HepG2 (cell line): ENCODE data around the gene EPB41L1. TPM values are rescaled to one million over a fixed set of nuclear protein-coding genes. Genes with fewer than 3 reads are reported as not detected.

Experiments used
- ATAC-seq: fragments of 200-7000 bp; cut with Tn5 transposase; 3 replicates; pipeline ENCODE4 v1.9.1; 2020; ENCODE audit warnings: mild to moderate bottlenecking, moderate library complexity
- BruUV-seq: library from RNA; stranded (reverse); fragments of 400-500 nt; replicated peaks from 2 replicates; lab custom pipeline; 2021; lab: Mats Ljungman, UMichigan
- CTCF ChIA-PET: fragments of 300-600 bp; formaldehyde crosslinking; extraction: SDS; loops from one replicate; lab custom pipeline; 2021; ENCODE audit warnings: low total read pairs, inconsistent platforms, low intra/inter-chr PET ratio; lab: Yijun Ruan, JAX
- POLR2A ChIA-PET: fragments of 350-600 bp; sonication (Branson Sonifier 250); formaldehyde crosslinking; loops from one replicate; lab custom pipeline; 2020; ENCODE audit warnings: antibody characterized with exemption, inconsistent platforms; lab: Yijun Ruan, JAX
- DNase-seq: peaks from one replicate; pipeline ENCODE4 v3.0.0-alpha.2; 2015; ENCODE audit warnings: low spot score
- FAIRE-seq: peaks from 3 replicates; lab custom pipeline; 2011; peaks lifted over from hg19 to GRCh38; lab: Jason Lieb, UNC
- H2AFZ ChIP-seq: one replicate; pipeline ENCODE4 v1.6.1; 2011; ENCODE audit warnings: low read length, inconsistent platforms
- H3K27ac ChIP-seq: fragments of 300-600 bp; 3 replicates; pipeline ENCODE4 v1.8.0; 2011; ENCODE audit warnings: mixed run types, mild to moderate bottlenecking, mixed read lengths, low read length, inconsistent platforms; ENCODE audit not compliant: insufficient read depth; ENCODE audit errors: extremely low read length
- H3K27me3 ChIP-seq, 2 experiments: fragments of 200-600 bp in 1 of 2; 2 replicates in 1 of 2; 3 replicates in 1 of 2; pipeline versions ENCODE4 v1.6.0 to v1.8.0; 2011; ENCODE audit warnings: low read length in 2 of 2, mild to moderate bottlenecking in 2 of 2, moderate library complexity in 2 of 2, inconsistent platforms in 1 of 2; ENCODE audit not compliant: insufficient read depth in 2 of 2, control insufficient read depth in 1 of 2
- H3K36me3 ChIP-seq, 2 experiments: fragments of 200-600 bp in 1 of 2; replicated peaks in 1 of 2; 2 replicates in 1 of 2; 3 replicates in 1 of 2; pipeline versions ENCODE4 v1.5.1 to v1.8.0; 2011; ENCODE audit warnings: low read length in 2 of 2, inconsistent platforms in 1 of 2; ENCODE audit not compliant: insufficient read depth in 2 of 2, control insufficient read depth in 1 of 2
- H3K4me1 ChIP-seq: 2 replicates; pipeline ENCODE4 v1.5.1; 2012; ENCODE audit warnings: low read length, inconsistent platforms; ENCODE audit not compliant: insufficient read depth
- H3K4me2 ChIP-seq: 2 replicates; pipeline ENCODE4 v1.6.0; 2011; ENCODE audit warnings: low read depth, low read length, inconsistent platforms
- H3K4me3 ChIP-seq, 3 experiments: fragments of 200-600 bp in 1 of 3; sonication (generic), shearing (Covaris generic) in 1 of 3; replicated peaks in 1 of 3; 2 replicates each; pipeline ENCODE4 v1.5.1; 2011 to 2016; ENCODE audit warnings: low read length in 3 of 3, inconsistent platforms in 2 of 3, low read depth in 2 of 3, mild to moderate bottlenecking in 2 of 3, control low read depth in 1 of 3, mixed read lengths in 1 of 3; ENCODE audit not compliant: insufficient read depth in 1 of 3
- H3K79me2 ChIP-seq: one replicate; pipeline ENCODE4 v1.6.1; 2011; ENCODE audit warnings: low read length, inconsistent platforms; ENCODE audit not compliant: insufficient read depth
- H3K9ac ChIP-seq: 2 replicates; pipeline ENCODE4 v1.6.0; 2011; ENCODE audit warnings: mild to moderate bottlenecking, low read depth, low read length, inconsistent platforms; ENCODE audit not compliant: insufficient read depth
- H3K9me3 ChIP-seq: 2 replicates; pipeline ENCODE4 v1.5.1; 2012; ENCODE audit warnings: mild to moderate bottlenecking, low read length
- H4K20me1 ChIP-seq: 2 replicates; pipeline ENCODE4 v1.6.0; 2011; ENCODE audit warnings: inconsistent platforms, mild to moderate bottlenecking, low read length, moderate library complexity; ENCODE audit not compliant: insufficient read depth
- DMAP1 ChIP-seq: IDR thresholded peaks from 2 replicates; pipeline ENCODE4 v1.6.1; 2016
- HDAC6 ChIP-seq: fragments of 200-600 bp; sonication (generic); IDR thresholded peaks from 2 replicates; pipeline ENCODE4 v1.7.0; 2017; ENCODE audit warnings: mild to moderate bottlenecking, antibody characterized with exemption, low read length, low read depth
- JUND ChIP-seq: sonication (generic); formaldehyde crosslinking; IDR thresholded peaks from 2 replicates; pipeline ENCODE4 v1.8.0; 2022; ENCODE audit warnings: mild to moderate bottlenecking, missing genetic modification reagents
- REL ChIP-seq: sonication (generic); formaldehyde crosslinking; conservative IDR thresholded peaks from 2 replicates; pipeline ENCODE4 v1.8.0; 2022; ENCODE audit warnings: mild to moderate bottlenecking, missing genetic modification reagents, moderate library complexity
- RFX3 ChIP-seq: IDR thresholded peaks from 2 replicates; pipeline ENCODE4 v1.6.1; 2016; ENCODE audit warnings: missing biosample characterization, missing genetic modification reagents
- SMAD3 ChIP-seq: sonication (generic); formaldehyde crosslinking; IDR thresholded peaks from 2 replicates; pipeline ENCODE4 v1.4.0; 2020; ENCODE audit warnings: missing genetic modification reagents
- SRSF4 ChIP-seq: fragments of 200-400 bp; formaldehyde crosslinking; IDR thresholded peaks from one replicate; pipeline ENCODE4 v1.6.1; 2018; ENCODE audit warnings: mild to moderate bottlenecking, low read depth, low read length, moderate library complexity; ENCODE audit not compliant: poor library complexity, severe bottlenecking
- TFDP2 ChIP-seq: sonication (generic); formaldehyde crosslinking; IDR thresholded peaks from 2 replicates; pipeline ENCODE4 v1.4.0; 2020; ENCODE audit warnings: missing genetic modification reagents
- ZNF225 ChIP-seq: sonication (generic); formaldehyde crosslinking; IDR thresholded peaks from 2 replicates; pipeline ENCODE4 v1.4.0; 2020; ENCODE audit warnings: mild to moderate bottlenecking, missing genetic modification reagents
- ZNF331 ChIP-seq: sonication (generic); formaldehyde crosslinking; IDR thresholded peaks from 2 replicates; pipeline ENCODE4 v1.4.0; 2020; ENCODE audit warnings: missing genetic modification reagents
- ZNF468 ChIP-seq: sonication (generic); formaldehyde crosslinking; IDR thresholded peaks from 2 replicates; pipeline ENCODE4 v1.8.0; 2022; ENCODE audit warnings: mild to moderate bottlenecking, moderate library complexity, missing genetic modification reagents
- ZNF503 ChIP-seq: sonication (generic); formaldehyde crosslinking; IDR thresholded peaks from 2 replicates; pipeline ENCODE4 v1.4.0; 2020; ENCODE audit warnings: missing genetic modification reagents
- ZNF530 ChIP-seq: sonication (generic); formaldehyde crosslinking; IDR thresholded peaks from 2 replicates; pipeline ENCODE4 v1.5.0; 2020; ENCODE audit warnings: low read depth, mild to moderate bottlenecking, missing genetic modification reagents
- ZNF782 ChIP-seq: sonication (generic); formaldehyde crosslinking; IDR thresholded peaks from 2 replicates; pipeline ENCODE4 v1.4.0; 2020; ENCODE audit warnings: missing genetic modification reagents, mild to moderate bottlenecking, borderline replicate concordance
- ZNF883 ChIP-seq: sonication (generic); formaldehyde crosslinking; IDR thresholded peaks from 2 replicates; pipeline ENCODE4 v1.5.1; 2020; ENCODE audit warnings: mild to moderate bottlenecking, missing genetic modification reagents; ENCODE audit errors: not compliant biosample characterization
- WGBS: methylation state at CpG from one replicate; pipeline ENCODE4 v1.1.6; 2017; ENCODE audit warnings: low lambda C conversion rate; 5-methylcytosine and 5-hydroxymethylcytosine counted together
- in situ Hi-C: cut with HindIII; loops from 2 replicates; pipeline ENCODE4 v1.10.0; 2017; ENCODE audit warnings: low pct_unique_long_range_greater_than_20kb; ENCODE audit not compliant: extremely low pct_ligation_motif_present
- intact Hi-C: fragments of 100-400 bp; cut with micrococcal nuclease; formaldehyde crosslinking; loops from one replicate; pipeline ENCODE4 v1.10.0; 2022; ENCODE audit not compliant: unreplicated experiment
- polyA plus RNA-seq, 8 experiments: library from polyadenylated mRNA; depleted of rRNA in 3 of 8; stranded (reverse) in 7 of 8; unstranded in 1 of 8; fragments of >200 nt; fragmentation: Illumina TruSeq in 4 of 8; extraction: Trizol in 4 of 8; gene quantifications; 2 replicates each; pipeline versions ENCODE4 v1.2.1 to v1.2.3, GENCODE V29; 2011 to 2016; ENCODE audit warnings: low read depth in 4 of 8, missing spikeins in 1 of 8, mixed read lengths in 1 of 8; ENCODE audit not compliant: insufficient read depth in 1 of 8
- total RNA-seq, 5 experiments: library from RNA; depleted of rRNA; stranded (reverse); fragments of >200 nt; fragmentation: Illumina TruSeq; extraction: Trizol; gene quantifications; 2 replicates each; pipeline ENCODE4 v1.2.3, GENCODE V29; 2016; ENCODE audit warnings: low read depth in 1 of 5
- TF ChIP-seq, protein P1 (sequence below): sonication (generic); formaldehyde crosslinking; IDR thresholded peaks from 2 replicates; pipeline ENCODE4 v1.5.0; 2020; ENCODE audit warnings: missing genetic modification reagents
- TF ChIP-seq, protein P2 (sequence below): sonication (generic); formaldehyde crosslinking; IDR thresholded peaks from 2 replicates; pipeline ENCODE4 v1.4.0; 2020; ENCODE audit warnings: missing genetic modification reagents

Gene EPB41L1
- total and polyA plus RNA-seq, 2 of the 13 experiments (the other 11 are each of a cell fraction or from before 2014, with no cell fraction given), result 16.7 to 39.0 TPM

GRCh38 chr20:36275441-36276189 is 121.1 kb downstream of the EPB41L1 start (continued):
- TF ChIP-seq TFDP2 (CRISPR knock-in tag) (no peak), JUND (CRISPR knock-in tag) (no peak), ZNF530 (CRISPR knock-in tag) (no peak), DMAP1 (CRISPR knock-in tag) (no peak), ZNF331 (no peak), RFX3 (CRISPR knock-in tag) (no peak)
- TF ChIP-seq, all 625 proteins: peak for 0

DNA sequence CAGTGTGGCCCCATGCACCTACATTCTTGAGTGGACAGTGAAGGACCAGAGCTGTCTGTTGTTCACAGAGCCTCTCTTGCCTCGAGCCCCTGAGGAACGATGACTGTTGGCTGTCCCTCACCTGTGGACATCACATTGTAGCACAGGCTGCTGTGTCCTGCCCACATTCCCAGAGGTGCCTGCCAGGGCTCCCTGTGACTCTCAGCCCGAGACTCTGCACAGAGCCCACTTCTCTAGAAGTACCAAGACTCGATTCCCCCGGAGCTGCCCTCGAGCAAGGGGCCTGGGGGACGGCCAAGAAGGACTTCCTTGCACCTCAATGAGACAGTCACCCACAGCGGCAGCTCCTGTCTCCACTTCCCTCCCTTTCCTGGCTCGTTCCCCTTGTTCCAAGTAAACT is 123.0 kb downstream of the EPB41L1 start:
- CTCF ChIA-PET, result no interaction called here
- intact Hi-C loops, result loop anchor here (10.0 kb wide), 1 partner anchor 117 kb away; no protein-coding TSS in a partner anchor
- DNase-seq, result no peak
- H3K27ac ChIP-seq, result no peak overlapping the region
- in situ Hi-C loops, result loop anchor here (5.0 kb wide), 1 partner anchor 165 kb away; no protein-coding TSS in a partner anchor
- 38% methylated on average over 9 of the region's 9 CpGs for WGBS
- no peak overlapping the region for H3K9ac ChIP-seq
- peaks cover 0 to 2% of the 10 kb centered on the region in 2 experiments; a peak in 1 of 5 replicates for H3K36me3 ChIP-seq
- no peaks in the 10 kb centered on the region for H3K9me3 ChIP-seq
- H3K27me3 ChIP-seq, result peaks cover 0 to 24% of the 10 kb centered on the region in 2 experiments; a peak in 3 of 5 replicates
- no peaks in the 10 kb centered on the region for H4K20me1 ChIP-seq
- H3K79me2 ChIP-seq, result no peaks in the 10 kb centered on the region
- 0 out of 2 replicates have a peak, but pooled peaks cover 4% of the 10 kb centered on the region for H3K4me1 ChIP-seq
- H2AFZ ChIP-seq, result no peak overlapping the region
- peak; percentile 14; the same call in 1 of the 3 replicates for ATAC-seq
- POLR2A ChIA-PET, result no interaction called here
- FAIRE-seq, result no peak
- H3K4me2 ChIP-seq, result no peak overlapping the region
- no TSS peak for BruUV-seq
- no peak overlapping the region for H3K4me3 ChIP-seq
- TF ChIP-seq ZNF225 (CRISPR knock-in tag) (no peak), SMAD3 (CRISPR knock-in tag) (no peak), ZNF883 (no peak), ZNF468 (CRISPR knock-in tag) (no peak), ZNF782 (no peak), HDAC6 (no peak), SRSF4 (no peak), ZNF503 (CRISPR knock-in tag) (no peak), REL (CRISPR knock-in tag) (no peak)
- TF ChIP-seq, protein P1, sequence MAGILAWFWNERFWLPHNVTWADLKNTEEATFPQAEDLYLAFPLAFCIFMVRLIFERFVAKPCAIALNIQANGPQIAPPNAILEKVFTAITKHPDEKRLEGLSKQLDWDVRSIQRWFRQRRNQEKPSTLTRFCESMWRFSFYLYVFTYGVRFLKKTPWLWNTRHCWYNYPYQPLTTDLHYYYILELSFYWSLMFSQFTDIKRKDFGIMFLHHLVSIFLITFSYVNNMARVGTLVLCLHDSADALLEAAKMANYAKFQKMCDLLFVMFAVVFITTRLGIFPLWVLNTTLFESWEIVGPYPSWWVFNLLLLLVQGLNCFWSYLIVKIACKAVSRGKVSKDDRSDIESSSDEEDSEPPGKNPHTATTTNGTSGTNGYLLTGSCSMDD (CRISPR knock-in tag), result no peak
- TF ChIP-seq, protein P2, sequence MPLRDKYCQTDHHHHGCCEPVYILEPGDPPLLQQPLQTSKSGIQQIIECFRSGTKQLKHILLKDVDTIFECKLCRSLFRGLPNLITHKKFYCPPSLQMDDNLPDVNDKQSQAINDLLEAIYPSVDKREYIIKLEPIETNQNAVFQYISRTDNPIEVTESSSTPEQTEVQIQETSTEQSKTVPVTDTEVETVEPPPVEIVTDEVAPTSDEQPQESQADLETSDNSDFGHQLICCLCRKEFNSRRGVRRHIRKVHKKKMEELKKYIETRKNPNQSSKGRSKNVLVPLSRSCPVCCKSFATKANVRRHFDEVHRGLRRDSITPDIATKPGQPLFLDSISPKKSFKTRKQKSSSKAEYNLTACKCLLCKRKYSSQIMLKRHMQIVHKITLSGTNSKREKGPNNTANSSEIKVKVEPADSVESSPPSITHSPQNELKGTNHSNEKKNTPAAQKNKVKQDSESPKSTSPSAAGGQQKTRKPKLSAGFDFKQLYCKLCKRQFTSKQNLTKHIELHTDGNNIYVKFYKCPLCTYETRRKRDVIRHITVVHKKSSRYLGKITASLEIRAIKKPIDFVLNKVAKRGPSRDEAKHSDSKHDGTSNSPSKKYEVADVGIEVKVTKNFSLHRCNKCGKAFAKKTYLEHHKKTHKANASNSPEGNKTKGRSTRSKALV, result no peak
